Measurements from ENCODE around the gene ZNF699.
"Not testable (repeated sequence)": the region's sequence is repeated elsewhere in the genome, so short reads cannot be mapped to it uniquely, and the experiment has no call there.

ZNF699 gene

DNA sequence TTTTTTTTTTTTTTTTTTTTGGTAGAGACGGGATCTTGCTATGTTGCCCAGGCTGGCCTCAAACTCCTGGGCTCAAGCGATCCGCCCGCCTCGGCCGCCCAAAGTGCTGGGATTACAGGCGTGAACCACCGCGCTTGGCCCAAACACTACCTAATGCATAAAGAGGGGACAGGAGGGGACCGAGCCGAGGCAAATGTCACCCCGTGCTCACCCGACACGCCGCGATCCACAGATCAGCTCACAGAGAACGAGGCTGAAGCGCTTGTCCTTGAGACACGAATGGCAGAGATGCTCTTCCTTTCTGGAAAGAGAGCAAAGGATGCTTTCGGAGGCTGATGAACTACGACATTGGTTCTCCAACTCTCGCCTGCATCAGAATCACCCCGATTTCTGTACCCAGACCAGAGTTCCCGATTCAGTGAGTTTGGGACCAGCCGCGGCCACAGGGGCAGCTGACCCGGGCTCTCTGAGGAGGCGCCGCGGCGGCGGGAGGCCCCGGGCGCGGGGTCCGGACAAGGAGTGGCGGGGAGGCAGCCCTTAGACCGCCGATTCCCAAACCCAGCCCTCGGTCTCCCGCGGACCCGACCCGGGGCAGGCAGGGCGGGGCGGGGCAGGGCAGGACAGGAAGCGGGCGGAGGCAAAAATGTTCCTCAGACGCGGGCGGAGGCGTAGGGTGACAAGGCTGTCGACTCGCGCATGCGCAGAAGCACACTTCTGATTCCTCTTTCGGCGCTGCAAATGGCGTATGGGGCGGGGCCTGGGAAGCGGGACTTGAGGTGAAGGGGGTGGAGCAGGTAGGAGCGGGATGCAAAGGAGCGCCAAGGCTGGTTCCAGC is at the start of gene ZNF699:
Gene ZNF699 (minus strand): TSS at position 700 of the 835 bp plus-strand sequence. CDS start 4,719 bp downstream, outside the sequence.
- DNase-seq (ENCODE audit: low spot score), result peak; percentile 97

GRCh38 chr19:9354651-9355050 is 45.0 kb upstream of the ZNF699 start:
- DNase-seq (ENCODE audit: low spot score), result no peak

- DNase-seq (ENCODE audit: low spot score), result no peak
Measured at GRCh38 chr19:9353011-9353410, 43.4 kb upstream of the ZNF699 start.

GRCh38 chr19:9352505-9352904 is 42.9 kb upstream of the ZNF699 start:
- no peak for DNase-seq (ENCODE audit: low spot score)

DNA sequence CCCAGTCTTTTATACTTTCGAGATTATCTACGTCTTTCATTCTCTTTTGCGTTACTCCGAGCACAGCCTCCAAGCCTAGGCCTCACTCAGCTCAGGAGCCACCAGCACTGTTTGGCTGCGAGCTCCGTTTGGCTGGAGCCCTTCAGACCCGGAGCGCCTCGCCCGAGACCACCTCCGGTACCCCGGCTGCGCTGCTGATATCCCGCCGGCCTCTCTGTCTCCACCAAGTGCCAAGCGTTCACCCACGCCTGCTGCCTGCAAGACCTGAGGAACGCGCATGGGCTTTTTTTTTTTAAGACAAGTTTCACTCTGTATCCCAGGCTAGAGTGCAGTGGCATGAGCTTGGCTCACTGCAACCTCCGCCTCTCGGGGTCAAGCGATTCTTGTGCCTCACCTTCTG is 39.0 kb upstream of the ZNF699 start:
- no peak for DNase-seq (ENCODE audit: low spot score)

- DNase-seq (ENCODE audit: low spot score), result no peak
Measured at GRCh38 chr19:9348253-9348652, 38.6 kb upstream of the ZNF699 start.

DNA sequence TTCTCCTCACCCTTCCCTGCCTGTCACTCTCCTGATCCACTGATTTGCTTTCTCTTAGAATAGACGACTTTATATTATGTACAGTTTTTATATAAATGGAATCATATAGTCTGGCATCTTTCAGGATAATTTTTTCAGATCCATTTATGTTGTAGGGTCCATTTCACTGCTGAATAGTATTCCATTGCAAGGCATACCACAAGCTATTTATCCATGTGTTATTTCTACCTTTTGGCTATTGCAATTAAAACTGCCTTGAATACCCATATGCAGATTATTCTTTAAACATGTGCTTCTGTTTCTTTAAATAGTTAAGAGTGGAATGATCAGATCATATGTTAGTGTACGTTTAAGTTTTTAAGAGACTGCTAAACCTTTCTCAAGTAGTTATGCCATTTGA is 35.4 kb upstream of the ZNF699 start:
- no peak for DNase-seq (ENCODE audit: low spot score)

DNA sequence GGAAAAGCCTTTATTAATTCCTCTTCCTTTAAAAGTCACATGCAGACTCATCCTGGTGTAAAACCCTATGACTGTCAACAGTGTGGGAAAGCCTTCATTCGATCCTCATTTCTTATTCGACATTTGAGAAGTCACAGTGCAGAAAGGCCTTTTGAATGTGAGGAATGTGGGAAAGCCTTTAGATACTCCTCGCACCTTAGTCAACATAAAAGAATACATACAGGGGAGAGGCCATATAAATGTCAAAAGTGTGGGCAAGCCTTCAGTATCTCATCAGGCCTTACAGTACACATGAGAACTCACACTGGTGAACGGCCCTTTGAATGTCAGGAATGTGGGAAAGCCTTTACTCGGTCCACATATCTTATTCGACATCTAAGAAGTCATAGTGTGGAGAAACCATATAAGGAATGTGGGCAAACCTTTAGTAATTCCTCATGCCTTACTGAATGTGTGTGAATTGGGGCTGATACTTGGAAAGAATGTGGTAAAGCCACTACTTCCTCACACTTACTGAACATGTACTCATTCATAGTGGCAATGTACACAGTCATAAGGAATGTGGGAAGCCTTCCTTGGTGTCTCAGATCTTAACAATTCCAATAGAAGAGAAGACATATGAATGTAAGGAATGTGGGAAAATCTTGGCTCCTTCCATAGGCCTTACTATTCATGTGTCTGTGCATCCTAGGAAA is 33.1 kb upstream of the ZNF699 start:
- DNase-seq (ENCODE audit: low spot score), result no peak

DNA sequence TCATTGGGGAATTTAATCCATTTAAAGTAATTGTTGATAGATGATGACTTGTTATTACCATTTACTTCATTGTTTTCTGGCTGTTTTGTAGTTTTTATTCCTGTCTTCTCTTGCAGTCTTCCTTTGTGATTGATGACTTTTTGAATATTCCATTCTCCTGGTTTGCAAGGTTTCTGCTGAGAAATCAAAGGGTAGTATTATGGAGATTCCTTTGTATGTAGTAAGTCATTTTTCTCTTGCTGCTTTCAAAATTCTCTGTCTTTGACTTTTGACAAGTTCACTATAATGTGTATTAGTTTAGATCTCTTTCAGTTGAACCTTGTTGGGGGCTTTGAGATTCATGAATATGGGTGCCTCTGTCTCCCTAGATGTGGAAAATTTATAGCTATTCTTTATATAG is 20.4 kb upstream of the ZNF699 start:
- no peak for DNase-seq (ENCODE audit: low spot score)

DNA sequence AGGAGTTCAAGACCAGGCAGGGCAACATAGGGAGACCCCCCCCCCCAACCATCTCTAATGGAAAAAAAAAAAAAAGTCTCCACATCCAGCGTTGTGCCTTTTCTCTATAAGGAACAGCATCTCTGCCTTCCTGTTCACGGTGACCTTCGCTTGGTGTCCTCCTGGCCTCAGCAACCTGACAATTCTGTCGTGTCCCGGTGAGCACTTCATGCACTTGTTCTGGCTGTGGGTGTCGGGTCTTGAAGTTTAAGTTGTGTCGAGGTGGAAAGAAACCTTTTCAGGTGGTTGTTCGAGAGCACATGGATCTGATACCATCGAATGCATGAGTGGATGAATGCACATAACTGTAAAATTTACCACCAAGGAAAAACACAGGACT is 14.9 kb upstream of the ZNF699 start:
- DNase-seq (ENCODE audit: low spot score), result no peak

DNA sequence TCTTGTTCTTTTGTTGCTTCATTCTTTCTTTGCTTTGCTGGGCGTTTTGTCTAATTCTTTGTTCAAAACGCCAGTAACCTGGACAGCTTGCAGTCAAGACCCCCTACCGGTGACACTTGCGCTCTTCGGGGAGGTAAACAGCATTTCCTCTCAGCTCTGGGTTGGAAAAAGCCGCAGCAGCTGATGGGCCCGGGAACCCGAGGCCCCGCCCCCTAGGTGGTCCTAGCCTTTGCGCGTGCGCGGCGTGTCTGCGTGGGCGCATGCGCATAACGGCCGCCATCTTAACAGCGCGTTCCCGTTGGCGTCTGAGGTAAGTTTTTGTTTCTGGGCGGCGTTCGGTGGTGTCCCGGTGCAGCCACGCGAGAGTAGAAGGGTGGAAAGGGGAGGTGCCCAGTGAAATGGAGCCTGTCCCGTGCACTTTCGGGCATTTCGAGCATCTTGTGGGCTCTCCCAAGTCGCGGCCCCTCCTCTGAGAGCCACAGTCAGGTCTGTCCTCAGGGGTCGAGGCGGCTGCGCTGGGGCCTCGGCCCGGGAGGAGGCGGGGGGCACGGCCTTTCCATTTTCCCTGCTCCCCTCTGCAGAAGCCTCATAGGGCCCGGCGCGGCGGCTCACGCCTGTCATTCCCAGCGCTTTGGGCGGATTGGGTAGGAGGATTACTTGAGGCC is 14.4 kb upstream of the ZNF699 start, which contains the start of gene ZNF559:
Gene ZNF559 (plus strand): TSS at position 261 of the 665 bp plus-strand sequence. CDS start 14,371 bp downstream, outside the sequence.
- peak; percentile 87 for DNase-seq (ENCODE audit: low spot score)

GRCh38 chr19:9323557-9323918 is 13.9 kb upstream of the ZNF699 start:
- peak; percentile 83 for DNase-seq (ENCODE audit: low spot score)

- not testable (repeated sequence) for DNase-seq (ENCODE audit: low spot score)
Measured at GRCh38 chr19:9322201-9322600, 12.6 kb upstream of the ZNF699 start.

GRCh38 chr19:9321756-9322155 is 12.1 kb upstream of the ZNF699 start:
- not testable (repeated sequence) for DNase-seq (ENCODE audit: low spot score)

- no peak for DNase-seq (ENCODE audit: low spot score)
Measured at GRCh38 chr19:9321338-9321737, 11.7 kb upstream of the ZNF699 start.

GRCh38 chr19:9313756-9314155 is 4.1 kb upstream of the ZNF699 start:
- DNase-seq (ENCODE audit: low spot score), result no peak

DNA sequence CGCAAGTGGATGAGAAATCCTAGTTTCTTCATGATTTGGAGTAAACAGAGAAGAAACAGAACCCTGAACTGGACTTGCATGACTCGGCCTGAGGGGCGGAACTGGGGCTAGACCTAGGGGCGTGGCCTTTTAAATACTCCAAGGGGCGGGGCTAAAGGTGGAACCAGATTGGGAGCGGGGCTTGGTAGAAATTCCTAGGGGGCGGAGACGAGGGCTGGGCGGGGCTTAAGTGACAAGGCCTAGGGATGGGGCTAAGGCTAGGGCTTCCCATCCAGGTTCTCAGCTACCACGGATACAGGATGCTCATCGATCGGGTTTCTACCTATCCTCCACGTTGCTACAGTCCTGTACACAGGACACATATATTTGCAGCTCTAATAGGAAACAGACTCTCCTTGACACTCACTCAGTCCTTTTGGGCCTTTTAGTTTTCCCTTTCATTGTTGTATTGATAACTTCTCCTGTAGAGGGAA is 372 bp upstream of the ZNF699 start:
- peak; percentile 91 for DNase-seq (ENCODE audit: low spot score)

DNA sequence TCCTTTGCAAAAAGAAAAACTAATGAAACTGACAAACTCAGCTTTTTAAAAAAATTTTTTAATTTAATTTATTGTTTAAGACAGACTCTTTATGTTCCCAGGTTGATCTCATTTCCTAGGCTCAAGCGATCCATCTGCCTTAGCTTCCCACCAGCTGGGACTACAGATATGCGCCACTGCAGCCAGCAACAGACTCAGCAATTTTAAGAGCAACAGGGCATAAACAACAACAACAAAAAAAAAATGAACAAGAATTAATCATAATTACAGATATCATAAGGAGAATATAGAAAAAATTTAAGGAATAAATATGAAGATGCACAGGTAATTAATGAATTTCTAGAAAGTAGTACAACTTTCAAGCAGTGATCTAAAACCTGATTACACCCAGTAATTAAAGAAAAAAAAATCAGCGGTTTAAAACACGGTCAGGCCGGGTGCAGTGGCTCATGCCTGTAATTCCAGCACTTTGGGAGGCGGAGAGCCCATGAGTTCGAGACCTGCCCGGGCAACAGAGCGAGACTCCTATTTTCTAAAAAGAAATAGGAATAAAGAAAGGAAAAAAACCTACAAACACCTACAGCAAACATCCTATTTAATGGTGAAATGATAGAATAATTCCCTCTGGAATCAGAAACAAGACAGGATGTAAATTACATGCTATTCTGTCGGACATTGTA is 1.4 kb downstream of the ZNF699 start:
- no peak for DNase-seq (ENCODE audit: low spot score)

GRCh38 chr19:9306443-9306842 is 3.2 kb downstream of the ZNF699 start:
- DNase-seq (ENCODE audit: low spot score), result no peak

DNA sequence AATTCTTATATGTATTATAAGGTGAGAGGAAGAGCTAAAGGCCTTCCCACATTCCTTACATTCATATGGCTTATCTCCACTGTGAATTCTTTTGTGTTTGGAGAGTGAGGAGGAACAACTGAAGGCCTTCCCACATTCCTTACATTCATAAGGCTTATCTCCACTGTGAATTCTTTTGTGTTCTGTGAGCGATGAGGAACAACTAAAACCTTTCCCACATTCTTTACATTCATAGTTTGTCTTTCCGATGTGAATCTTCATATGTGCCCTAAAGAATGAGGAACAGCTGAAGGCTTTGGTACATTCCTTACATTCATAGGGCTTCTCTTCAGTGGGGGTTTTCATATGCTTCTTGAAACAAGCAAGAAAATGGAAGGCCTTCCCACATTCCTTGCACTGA is 13.3 kb downstream of the ZNF699 start:
- no peak for DNase-seq (ENCODE audit: low spot score)

DNA sequence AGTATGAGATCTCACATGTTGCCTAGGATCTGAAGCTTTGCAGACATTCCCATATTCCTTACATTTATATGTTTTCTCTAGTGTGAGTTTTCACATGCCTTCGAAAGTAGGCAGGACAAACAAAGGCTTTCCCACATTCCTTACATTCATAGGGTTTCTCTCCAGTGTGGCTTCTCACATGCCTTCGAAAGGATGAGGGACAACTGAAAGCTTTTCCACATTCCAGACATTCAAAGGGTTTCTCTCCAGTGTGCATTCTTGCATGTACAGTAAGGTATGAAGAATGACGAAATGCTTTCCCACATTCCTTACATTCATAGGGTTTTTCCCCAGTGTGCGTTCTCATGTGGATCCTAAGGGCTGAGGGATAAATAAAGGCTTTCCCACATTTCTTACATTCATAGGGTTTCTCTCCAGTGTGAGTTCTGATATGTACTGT is 14.2 kb downstream of the ZNF699 start:
- DNase-seq (ENCODE audit: low spot score), result no peak
